Measurements from ENCODE around the gene CEP126. TPM values are rescaled to one million over a fixed set of nuclear protein-coding genes. Genes with fewer than 3 reads are reported as not detected.
"Not testable (repeated sequence)": the region's sequence is repeated elsewhere in the genome, so short reads cannot be mapped to it uniquely, and the experiment has no call there.

CEP126 gene
- total RNA-seq, 1 donor from 2014 or later: 2.2 TPM

DNA sequence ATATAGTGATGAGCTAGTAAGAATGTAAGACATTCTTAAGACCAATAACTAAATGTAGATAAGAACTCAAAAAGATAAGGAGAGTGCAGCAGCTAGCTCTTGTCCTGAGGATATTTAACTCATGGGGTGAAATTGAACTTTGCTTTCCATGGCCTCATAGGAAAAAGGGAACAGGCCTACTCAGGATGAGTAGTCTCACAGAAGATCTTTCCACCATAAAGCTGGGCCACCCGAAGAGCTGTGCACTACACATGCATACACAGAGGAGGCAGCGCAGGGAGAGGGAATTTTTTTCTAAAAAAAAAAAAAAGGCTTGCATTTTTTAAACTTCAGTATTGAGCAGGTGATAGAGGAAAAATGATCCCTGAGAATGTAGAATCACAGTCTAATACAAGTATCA lies 72.6 kb downstream of the CEP126 start:
- Mint-ChIP-seq H3K27me3 (ENCODE audit: insufficient read depth, low read depth) (peaks cover 2% of the 10 kb centered on the region), H3K27ac (no peak overlapping the region), H3K4me1 (no peaks in the 10 kb centered on the region), H3K36me3 (no peaks in the 10 kb centered on the region), H3K9me3 (no peaks in the 10 kb centered on the region), H3K4me3 (no peak overlapping the region)
- Histone ChIP-seq H3K9me3 (ENCODE audit: low read depth) (no peaks in the 10 kb centered on the region), H3K79me2 (ENCODE audit: low read depth) (no peaks in the 10 kb centered on the region), H3K4me3 (no peak overlapping the region), H3K36me3 (no peaks in the 10 kb centered on the region), H3K4me2 (no peak overlapping the region), H3K27me3 (no peaks in the 10 kb centered on the region), H3K4me1 (no peaks in the 10 kb centered on the region), H3K9ac (no peak overlapping the region), H3K27ac (no peak overlapping the region), H3F3A (ENCODE audit: low read depth) (no peaks in the 10 kb centered on the region), H2AFZ (replicated peaks) (no peak overlapping the region), H4K20me1 (ENCODE audit: low read depth) (no peaks in the 10 kb centered on the region)
- TF ChIP-seq EZH2 (IDR thresholded peaks at IDR 0.05): no peak
- TF ChIP-seq, protein P1, sequence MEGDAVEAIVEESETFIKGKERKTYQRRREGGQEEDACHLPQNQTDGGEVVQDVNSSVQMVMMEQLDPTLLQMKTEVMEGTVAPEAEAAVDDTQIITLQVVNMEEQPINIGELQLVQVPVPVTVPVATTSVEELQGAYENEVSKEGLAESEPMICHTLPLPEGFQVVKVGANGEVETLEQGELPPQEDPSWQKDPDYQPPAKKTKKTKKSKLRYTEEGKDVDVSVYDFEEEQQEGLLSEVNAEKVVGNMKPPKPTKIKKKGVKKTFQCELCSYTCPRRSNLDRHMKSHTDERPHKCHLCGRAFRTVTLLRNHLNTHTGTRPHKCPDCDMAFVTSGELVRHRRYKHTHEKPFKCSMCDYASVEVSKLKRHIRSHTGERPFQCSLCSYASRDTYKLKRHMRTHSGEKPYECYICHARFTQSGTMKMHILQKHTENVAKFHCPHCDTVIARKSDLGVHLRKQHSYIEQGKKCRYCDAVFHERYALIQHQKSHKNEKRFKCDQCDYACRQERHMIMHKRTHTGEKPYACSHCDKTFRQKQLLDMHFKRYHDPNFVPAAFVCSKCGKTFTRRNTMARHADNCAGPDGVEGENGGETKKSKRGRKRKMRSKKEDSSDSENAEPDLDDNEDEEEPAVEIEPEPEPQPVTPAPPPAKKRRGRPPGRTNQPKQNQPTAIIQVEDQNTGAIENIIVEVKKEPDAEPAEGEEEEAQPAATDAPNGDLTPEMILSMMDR (IDR thresholded peaks at IDR 0.05): peak; percentile 14
- TF ChIP-seq EZH2phosphoT487 (IDR thresholded peaks at IDR 0.05): no peak
- DNase-seq (ENCODE audit: low spot score): peak; percentile 15

DNA sequence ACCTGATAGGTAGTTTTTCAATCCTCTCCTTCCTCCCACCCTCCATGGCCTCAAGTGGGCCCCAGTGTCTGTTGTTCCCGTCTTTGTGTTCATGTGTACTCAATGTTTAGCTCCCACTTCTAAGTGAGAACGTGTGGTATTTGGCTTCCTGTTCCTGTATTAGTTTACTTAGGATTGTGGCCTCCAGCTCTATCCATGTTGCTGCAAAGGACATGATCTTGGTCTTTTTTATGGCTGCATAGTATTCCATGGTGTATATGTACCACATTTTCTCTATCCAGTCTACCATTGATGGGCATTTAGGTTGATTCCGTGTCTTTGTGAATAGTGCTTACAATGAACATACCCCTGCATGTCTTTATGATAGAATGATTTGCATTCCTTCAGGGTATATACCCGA lies 78.4 kb downstream of the CEP126 start:
- no peak for DNase-seq (ENCODE audit: low spot score)
- H3K36me3 Mint-ChIP-seq: peaks cover 1% of the 10 kb centered on the region
- H3K4me1 Mint-ChIP-seq: peaks cover 8% of the 10 kb centered on the region
- H3K9me3 Mint-ChIP-seq: no peaks in the 10 kb centered on the region
- Histone ChIP-seq H4K20me1 (ENCODE audit: low read depth) (no peaks in the 10 kb centered on the region), H3F3A (ENCODE audit: low read depth) (no peaks in the 10 kb centered on the region), H3K9me3 (ENCODE audit: low read depth) (no peaks in the 10 kb centered on the region), H3K9ac (no peak overlapping the region), H3K27me3 (no peaks in the 10 kb centered on the region), H3K79me2 (ENCODE audit: low read depth) (no peaks in the 10 kb centered on the region), H3K4me1 (no peaks in the 10 kb centered on the region), H3K27ac (no peak overlapping the region), H3K4me2 (no peak overlapping the region), H3K4me3 (no peak overlapping the region), H2AFZ (replicated peaks) (no peak overlapping the region), H3K36me3 (no peaks in the 10 kb centered on the region)
- TF ChIP-seq EZH2 (IDR thresholded peaks at IDR 0.05) (no peak), EZH2phosphoT487 (IDR thresholded peaks at IDR 0.05) (no peak)
- TF ChIP-seq, protein P1 (IDR thresholded peaks at IDR 0.05): no peak
- H3K4me3 Mint-ChIP-seq: no peak overlapping the region
- peaks cover 2% of the 10 kb centered on the region for H3K27me3 Mint-ChIP-seq (ENCODE audit: insufficient read depth, low read depth)
- no peak overlapping the region for H3K27ac Mint-ChIP-seq

DNA sequence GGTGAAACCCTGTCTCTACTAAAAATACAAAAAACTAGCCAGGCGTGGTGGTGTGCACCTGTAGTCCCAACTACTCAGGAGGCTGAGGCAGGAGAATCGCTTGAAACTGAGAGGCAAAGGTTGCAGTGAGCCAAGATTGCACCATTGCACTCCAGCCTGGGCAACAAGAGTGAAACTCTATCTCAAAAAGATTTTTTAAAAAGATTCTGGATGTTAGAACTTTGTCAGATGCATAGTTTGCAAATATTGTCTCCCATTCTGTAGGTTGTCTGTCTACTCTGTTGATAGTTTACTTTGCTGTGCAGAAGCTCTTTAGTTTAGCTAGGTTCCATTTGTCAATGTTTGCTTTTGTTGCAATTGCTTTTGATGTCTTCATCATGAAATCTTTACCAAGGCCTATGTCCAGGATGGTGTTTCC lies 79.3 kb downstream of the CEP126 start:
- not testable (repeated sequence) for H3K4me1 Mint-ChIP-seq

DNA sequence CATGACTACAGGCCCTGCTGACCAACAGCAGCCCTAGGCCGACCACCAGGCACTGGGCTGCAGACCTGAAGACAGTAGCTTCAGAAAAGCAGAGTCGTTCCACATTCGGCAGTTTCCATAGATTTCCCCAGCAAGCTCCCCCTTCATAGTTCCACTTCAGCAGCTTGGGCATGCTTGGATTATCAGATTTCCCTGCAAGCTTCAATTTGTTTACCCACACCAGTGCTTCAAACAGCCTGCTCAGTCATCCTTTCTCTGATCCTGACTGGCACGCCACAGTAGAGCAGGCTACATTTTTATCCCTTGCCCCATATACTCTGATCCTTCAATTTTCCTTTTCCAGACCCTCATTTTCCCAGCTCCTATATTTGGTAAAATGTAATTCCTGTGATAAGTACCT lies 81.3 kb downstream of the CEP126 start:
- H3K9me3 ChIP-seq (ENCODE audit: low read depth): no peaks in the 10 kb centered on the region
- no peak overlapping the region for H3K4me3 ChIP-seq
- H3K4me1 Mint-ChIP-seq: peaks cover 8% of the 10 kb centered on the region
- H3K4me3 Mint-ChIP-seq: no peak overlapping the region
- no peaks in the 10 kb centered on the region for H3F3A ChIP-seq (ENCODE audit: low read depth)
- H3K79me2 ChIP-seq (ENCODE audit: low read depth): no peaks in the 10 kb centered on the region
- H2AFZ ChIP-seq (replicated peaks): no peak overlapping the region
- no peak for DNase-seq (ENCODE audit: low spot score)
- H3K9me3 Mint-ChIP-seq: no peaks in the 10 kb centered on the region
- no peaks in the 10 kb centered on the region for H3K36me3 ChIP-seq
- no peaks in the 10 kb centered on the region for H3K27me3 ChIP-seq
- no peaks in the 10 kb centered on the region for H3K4me1 ChIP-seq
- H3K36me3 Mint-ChIP-seq: peaks cover 1% of the 10 kb centered on the region
- peaks cover 1% of the 10 kb centered on the region for H3K27me3 Mint-ChIP-seq (ENCODE audit: insufficient read depth, low read depth)
- no peaks in the 10 kb centered on the region for H4K20me1 ChIP-seq (ENCODE audit: low read depth)
- no peak overlapping the region for H3K27ac Mint-ChIP-seq
- no peak overlapping the region for H3K9ac ChIP-seq
- no peak overlapping the region for H3K4me2 ChIP-seq
- H3K27ac ChIP-seq: no peak overlapping the region
- TF ChIP-seq EZH2 (IDR thresholded peaks at IDR 0.05) (no peak), EZH2phosphoT487 (IDR thresholded peaks at IDR 0.05) (no peak)
- TF ChIP-seq, protein P1 (IDR thresholded peaks at IDR 0.05): no peak

More for the DNA sequence above, 79.3 kb downstream of the CEP126 start:
- not testable (repeated sequence) for H3K4me1 ChIP-seq; H3K4me3 Mint-ChIP-seq; H3K9me3 Mint-ChIP-seq; H3K4me3 ChIP-seq; H3F3A ChIP-seq (ENCODE audit: low read depth); H3K27ac ChIP-seq; H3K9ac ChIP-seq; H4K20me1 ChIP-seq (ENCODE audit: low read depth); H3K27me3 ChIP-seq; H3K9me3 ChIP-seq (ENCODE audit: low read depth); H3K36me3 ChIP-seq; H3K36me3 Mint-ChIP-seq; H3K27ac Mint-ChIP-seq; H2AFZ ChIP-seq (replicated peaks); H3K27me3 Mint-ChIP-seq (ENCODE audit: insufficient read depth, low read depth); DNase-seq (ENCODE audit: low spot score); H3K4me2 ChIP-seq; H3K79me2 ChIP-seq (ENCODE audit: low read depth)

Measured in neural progenitor cell (in vitro differentiated cells).